Fibroblast of skin of scalp (primary cell): ENCODE results near the gene PARD3B.
A peak's percentile ranks its signal among the peaks of the same experiment; 100 is the strongest.

Source experiments
- DNase-seq: peaks from one replicate; pipeline ENCODE4 v3.0.0-alpha.2; 2013

PARD3B gene

GRCh38 chr2:205073433-205074020, 528.3 kb downstream of the PARD3B start:
- no peak for DNase-seq

GRCh38 chr2:205076405-205076804, 531.1 kb downstream of the PARD3B start:
- no peak for DNase-seq

- no peak for DNase-seq
These were observed 531.9 kb downstream of the PARD3B start for GRCh38 chr2:205077159-205077558.

GRCh38 chr2:205078762-205079161, 533.5 kb downstream of the PARD3B start:
- no peak for DNase-seq

- DNase-seq, result no peak
These were observed 533.9 kb downstream of the PARD3B start for GRCh38 chr2:205079173-205079572.

- DNase-seq, result no peak
These were observed 541.4 kb downstream of the PARD3B start for GRCh38 chr2:205086662-205087061.

- DNase-seq, result no peak
These were observed 542.6 kb downstream of the PARD3B start for GRCh38 chr2:205087862-205088261.

GRCh38 chr2:205089958-205090357, 544.7 kb downstream of the PARD3B start:
- DNase-seq, result no peak

- DNase-seq, result no peak
These were observed 546.1 kb downstream of the PARD3B start for GRCh38 chr2:205091411-205091810.

- no peak for DNase-seq
These were observed 548.8 kb downstream of the PARD3B start for GRCh38 chr2:205094031-205094430.

GRCh38 chr2:205103699-205104098, 558.4 kb downstream of the PARD3B start:
- DNase-seq, result no peak

GRCh38 chr2:205107810-205108209, 562.5 kb downstream of the PARD3B start:
- DNase-seq, result no peak

- peak; percentile 8 for DNase-seq
These were observed 570.2 kb downstream of the PARD3B start for GRCh38 chr2:205115511-205115910.

- no peak for DNase-seq
These were observed 571.9 kb downstream of the PARD3B start for GRCh38 chr2:205117125-205117524.

- DNase-seq, result no peak
These were observed 573.9 kb downstream of the PARD3B start for GRCh38 chr2:205119136-205119535.

- DNase-seq, result no peak
These were observed 583.5 kb downstream of the PARD3B start for GRCh38 chr2:205128726-205129125.

- DNase-seq, result no peak
These were observed 584.3 kb downstream of the PARD3B start for GRCh38 chr2:205129531-205129930.

- DNase-seq, result peak; percentile 29
These were observed 585.0 kb downstream of the PARD3B start for GRCh38 chr2:205130111-205130829.

GRCh38 chr2:205133544-205133943, 588.3 kb downstream of the PARD3B start:
- peak; percentile 53 for DNase-seq

GRCh38 chr2:205138735-205139134, 593.5 kb downstream of the PARD3B start:
- DNase-seq, result no peak

GRCh38 chr2:205139822-205140463, 594.7 kb downstream of the PARD3B start:
- DNase-seq, result no peak

- DNase-seq, result no peak
These were observed 596.1 kb downstream of the PARD3B start for GRCh38 chr2:205141381-205141780.

GRCh38 chr2:205145888-205146287, 600.6 kb downstream of the PARD3B start:
- no peak for DNase-seq

- peak; percentile 45 for DNase-seq
These were observed 603.5 kb downstream of the PARD3B start for GRCh38 chr2:205148755-205149154.
